NCI-H1436 (cell line): Measurements from ENCODE around the gene TFAP2D.

Source experiments
- DNase-seq: peaks from one replicate; lab custom pipeline; 2025; lab: John Stamatoyannopoulos, UW

Gene TFAP2D

DNA sequence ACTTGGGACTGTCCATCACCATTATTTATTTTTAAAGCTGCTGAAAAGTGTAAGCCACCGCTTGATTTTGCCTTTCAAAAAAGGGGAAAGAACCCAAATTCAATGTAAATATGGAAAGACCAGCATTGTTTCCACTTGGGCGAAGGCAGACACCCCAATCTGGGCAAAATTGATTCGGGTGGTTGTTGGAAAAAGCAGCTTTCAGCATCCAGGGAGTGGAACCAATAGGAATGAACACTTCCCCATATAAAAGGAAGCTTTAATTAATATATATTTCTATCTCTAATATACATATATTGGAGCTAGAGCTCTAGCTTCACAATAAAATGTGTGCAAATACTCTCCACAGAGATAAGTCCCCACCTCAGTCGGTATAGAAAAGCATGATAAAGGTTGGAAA is at the start of gene TFAP2D:
Gene TFAP2D (plus strand): TSS at position 301 of the 400 bp plus-strand sequence. CDS start 530 bp downstream, outside the sequence.
- no peak for DNase-seq

DNA sequence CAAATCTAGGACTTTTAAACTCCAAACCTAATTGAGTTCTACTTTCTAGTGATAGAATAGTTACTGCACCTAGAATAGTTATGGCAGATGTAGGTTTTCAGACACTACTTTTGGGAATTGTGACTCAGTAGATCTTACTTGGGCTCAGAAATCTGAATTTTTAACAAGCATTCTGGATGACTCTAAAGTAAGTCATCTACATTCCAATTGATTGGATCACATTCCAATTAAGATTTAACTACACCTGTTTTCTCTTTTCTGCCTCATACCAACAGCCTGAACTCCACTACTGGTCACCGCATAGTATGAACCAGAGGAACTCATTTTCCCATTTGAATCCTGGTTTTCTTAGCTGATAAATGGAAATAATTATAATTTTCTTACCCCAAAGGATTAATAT is 49.5 kb upstream of the TFAP2D start:
- DNase-seq, result no peak

DNA sequence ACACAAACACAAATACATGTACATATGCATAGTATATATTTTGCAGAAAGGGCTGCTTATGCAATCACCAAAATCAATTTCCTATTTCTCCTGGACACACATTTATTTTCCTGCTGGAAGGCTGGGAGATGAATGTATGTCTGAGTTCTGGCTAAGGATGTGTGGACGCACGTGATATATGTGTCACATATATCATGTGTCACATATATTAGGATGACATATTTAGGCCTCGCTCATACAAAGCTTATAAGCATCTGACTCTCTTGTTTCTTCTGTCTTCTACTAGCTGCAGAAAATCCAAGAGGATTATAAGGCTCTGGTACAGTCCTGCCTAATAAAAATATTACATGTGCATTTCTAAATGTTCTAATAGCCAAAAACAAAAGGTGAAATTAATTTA is 47.2 kb upstream of the TFAP2D start:
- DNase-seq, result no peak

DNA sequence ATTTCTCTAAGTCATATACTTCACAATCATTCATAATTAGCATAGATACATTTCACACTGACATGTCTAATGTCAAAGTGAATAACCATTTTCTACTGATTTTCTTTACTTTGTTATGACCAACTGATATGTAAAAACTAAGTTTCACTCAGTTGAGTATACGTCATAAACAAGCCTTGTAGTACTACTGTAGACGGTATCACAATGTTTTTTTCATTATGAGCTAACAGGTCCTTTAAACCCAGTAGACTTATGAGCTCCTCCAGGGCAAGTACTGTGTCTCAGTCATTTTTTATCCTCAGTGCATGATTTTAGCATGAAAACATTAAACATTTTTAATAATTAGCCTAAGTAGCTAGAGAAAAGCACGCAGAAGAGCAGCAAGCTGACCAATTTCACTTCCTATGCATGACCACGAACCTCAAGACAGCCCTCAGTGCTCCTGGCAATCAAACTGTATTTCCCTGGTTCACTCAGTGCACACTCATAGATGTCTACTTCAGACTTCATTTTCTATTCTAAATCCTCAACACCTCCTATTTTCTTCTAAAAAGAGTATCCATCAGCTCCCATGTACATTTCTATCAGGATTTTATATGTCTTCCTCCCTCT is 32.0 kb upstream of the TFAP2D start:
- DNase-seq, result no peak

DNA sequence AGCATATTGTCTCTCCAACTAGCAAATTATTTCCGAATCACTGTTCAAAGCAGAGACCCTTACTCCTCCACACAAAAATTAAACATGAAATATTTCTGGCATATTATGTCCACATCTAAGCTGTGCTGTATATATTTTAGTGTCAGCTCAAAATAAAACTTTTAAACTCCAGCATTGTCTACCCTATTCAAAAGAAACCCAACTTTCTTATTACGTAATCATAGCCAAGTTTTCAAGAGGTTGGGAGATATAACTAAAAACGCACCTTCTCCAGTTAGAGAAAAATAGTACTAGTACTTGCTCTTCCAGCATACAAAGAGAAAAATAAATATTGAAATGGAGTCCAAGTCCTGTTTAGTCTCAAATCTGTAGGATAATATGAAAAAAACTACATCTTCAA is 24.1 kb upstream of the TFAP2D start:
- DNase-seq, result no peak

DNA sequence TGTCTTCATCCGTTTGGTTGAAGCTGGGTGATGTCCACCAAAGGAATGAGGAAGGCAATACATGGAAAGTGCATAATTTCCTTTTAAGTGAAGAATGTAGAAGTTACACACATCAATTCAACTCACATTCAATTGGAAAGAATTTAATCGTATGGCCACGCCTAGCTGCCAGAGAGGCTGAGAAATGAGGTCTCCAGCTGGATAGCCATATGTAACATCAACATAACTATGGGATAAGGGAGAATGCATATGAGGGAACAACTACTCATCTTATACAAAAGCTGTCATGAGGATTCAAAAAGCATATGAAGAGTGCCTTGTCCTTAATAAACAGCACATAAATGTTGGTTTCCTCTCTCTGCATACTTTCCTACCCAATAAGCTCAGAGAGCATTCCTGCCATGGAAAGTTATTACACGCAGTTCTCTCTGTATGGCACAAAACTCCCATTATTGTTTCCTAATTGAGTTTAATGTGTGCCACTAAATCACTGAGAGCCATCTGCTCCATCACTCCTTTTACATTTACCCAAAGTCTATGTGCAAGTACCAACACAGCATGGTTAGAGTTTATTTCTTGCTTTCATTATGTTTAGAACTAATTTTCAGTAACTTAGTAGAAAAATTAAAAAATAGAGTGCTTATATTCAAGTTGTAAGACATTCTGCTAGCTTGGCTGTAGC is 21.4 kb upstream of the TFAP2D start:
- no peak for DNase-seq

DNA sequence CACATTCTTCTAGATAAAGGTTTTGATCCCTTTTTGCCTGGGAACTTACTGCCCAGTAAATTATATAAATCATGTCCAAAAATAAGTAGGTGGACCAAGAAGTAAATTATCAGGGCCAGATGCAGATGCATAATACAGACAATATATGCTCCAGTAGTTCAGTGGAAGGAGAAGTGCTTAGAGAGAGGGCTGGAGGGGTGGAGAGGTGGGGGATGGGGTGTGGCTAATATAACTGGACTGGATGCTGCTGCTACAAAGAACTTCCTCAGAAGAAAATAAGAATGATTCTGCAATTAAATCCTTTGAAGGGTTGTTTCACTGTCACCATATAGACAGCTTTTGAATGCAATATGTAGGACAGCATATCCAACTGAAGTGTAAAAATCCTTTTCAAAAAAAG is 14.8 kb upstream of the TFAP2D start:
- DNase-seq, result no peak

DNA sequence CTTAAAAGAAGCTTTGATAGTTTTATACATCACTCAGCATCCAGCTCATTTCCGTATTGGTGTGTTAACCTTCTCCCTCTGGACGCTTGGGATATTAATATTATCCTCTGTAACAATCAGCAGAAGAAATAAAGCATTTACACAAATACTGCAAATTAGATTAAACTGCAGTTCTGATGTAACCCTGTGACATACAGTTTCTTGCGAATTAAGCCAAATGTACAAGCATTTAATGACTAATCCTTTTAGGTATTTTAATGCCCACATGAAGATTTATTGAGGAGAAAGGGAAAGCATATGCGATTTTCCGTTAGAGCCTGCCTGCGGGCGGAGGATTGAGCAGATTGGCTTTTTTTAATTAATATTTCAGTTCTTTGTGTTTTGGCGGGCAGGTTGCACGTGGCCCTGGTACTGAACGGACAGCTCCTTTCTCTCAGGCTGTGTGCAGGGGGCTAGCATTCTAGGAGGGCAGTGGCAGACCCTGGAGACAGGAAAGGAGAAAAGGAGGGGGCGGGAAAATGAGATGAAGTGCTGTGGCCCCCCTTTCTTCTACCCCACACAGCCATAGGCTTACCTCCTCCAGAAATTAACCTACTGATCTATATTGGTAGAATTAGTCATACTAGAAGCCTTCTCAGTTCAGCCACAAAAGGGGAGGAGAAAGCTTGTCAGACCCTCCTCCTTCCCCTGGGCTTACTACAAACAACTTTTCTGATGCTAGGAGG is 14.1 kb upstream of the TFAP2D start:
- DNase-seq, result no peak

DNA sequence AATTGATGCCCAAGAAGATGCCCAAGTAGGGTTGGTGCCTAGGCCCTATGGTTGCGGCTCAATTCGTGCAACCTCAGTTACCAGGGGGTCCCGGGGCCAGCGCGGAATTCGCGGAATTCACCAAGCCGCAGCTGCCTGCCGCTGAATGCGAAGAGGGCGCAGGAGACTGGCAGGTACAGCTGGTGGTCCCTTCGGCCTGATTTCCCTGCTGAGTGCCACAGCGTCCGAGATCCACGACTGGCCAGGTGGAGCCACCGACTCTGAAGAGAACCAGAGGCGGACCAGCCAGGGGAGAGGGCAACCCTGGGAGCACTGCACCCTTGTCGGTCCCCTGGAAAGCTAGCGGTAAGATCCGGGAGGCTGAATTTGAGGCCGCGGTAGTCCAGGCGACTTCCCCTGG is 6.8 kb upstream of the TFAP2D start:
- DNase-seq, result no peak

DNA sequence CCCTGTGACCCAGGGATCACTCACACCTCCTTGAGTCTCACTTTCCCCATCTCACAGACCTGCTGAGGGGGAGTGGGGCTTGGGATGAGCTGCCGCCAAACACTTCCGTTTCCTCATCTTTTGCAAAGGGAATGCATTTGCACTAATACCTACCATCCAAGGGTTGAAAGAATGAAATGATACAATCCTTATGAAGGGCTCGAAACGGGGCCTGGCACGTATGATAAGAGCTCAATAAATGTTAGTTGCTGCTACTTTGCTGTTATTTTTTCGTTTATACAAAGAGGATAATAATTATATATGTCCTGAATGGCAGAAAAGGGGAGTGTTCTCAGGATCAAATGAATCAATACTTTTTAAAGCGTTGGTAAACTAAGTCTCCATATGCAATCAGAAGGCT is 6.1 kb upstream of the TFAP2D start:
- DNase-seq, result no peak

DNA sequence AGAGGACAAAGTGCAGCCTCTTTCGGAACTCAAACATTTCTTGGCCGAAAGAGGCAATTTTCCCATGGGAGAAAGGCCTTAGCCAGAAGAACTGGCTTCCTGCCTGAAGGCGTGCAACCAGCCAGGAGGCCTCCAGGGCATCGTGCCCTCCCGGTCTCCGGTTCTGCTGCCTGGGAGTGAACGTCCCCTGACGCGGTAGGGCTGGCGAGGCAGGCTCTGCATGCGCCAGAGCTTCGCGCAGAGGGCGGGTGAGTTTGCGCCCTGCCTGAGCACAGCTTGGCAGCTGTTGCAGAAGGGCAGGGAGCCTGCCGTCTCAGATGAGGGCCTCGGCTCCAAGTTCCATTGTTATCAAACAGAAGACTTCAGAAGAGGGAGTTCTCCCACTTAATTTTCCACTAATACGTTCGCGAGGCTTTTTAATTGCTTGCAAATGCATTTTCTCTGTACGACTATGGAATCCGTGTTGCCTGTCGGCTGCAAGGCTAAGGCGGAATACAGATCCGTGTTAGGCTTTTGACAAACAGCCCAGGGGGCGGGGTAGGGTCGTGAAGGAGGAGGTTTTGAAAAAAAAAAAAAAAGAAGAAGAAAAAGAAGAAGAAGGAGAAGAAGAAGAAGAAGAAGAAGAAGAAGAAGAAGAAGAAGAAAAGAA is 5.5 kb upstream of the TFAP2D start:
- no peak for DNase-seq

DNA sequence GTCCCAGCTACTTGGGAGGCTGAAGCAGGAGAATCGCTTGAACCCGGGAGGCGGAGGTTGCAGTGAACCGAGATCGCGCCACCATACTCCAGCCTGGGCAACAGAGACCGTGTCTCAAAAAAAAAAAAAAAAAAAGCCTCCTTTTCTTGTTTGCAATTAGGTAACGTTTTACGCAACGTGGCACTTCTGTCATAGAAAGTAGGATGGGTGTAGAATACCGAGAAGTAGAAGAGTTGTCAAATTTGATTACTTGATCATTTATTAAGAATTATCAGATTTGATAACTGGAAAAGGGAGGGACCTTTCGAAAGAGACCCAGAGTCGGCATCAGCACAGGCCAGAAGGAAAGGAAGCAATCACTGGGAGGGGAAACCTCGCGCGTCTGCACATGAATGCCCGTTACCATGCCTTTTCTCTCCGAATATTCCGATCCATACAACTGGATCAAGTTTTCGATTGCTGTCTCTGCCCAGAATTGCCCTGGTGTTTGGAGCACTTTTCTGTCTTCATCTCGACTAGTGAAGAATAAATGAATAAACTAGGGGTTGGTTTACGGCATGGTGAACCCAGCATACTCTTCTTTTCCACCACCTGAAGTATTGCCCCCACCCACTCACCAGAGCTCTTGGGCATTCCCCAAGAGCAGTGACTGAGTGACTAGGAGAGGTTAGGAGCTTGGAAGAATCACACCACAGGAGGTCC is 4.5 kb upstream of the TFAP2D start:
- no peak for DNase-seq

DNA sequence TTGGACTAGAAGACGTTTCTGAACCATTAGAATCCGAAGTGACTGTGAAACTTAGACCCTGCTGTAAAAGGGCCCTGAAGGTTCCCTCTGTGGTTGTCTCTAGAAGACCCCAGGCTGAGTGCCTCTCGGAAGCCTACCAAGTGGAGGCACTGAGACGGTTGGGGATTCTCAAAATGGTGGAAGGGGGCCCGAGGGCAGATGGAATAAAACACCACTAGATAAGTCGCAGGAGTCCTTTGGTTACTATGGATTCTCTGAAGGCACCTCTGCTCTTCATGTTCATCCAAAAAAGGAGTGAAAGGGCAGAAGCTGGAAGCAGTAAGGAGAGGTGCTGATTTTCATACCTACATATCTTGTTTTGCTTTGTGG is 4.0 kb upstream of the TFAP2D start:
- no peak for DNase-seq

DNA sequence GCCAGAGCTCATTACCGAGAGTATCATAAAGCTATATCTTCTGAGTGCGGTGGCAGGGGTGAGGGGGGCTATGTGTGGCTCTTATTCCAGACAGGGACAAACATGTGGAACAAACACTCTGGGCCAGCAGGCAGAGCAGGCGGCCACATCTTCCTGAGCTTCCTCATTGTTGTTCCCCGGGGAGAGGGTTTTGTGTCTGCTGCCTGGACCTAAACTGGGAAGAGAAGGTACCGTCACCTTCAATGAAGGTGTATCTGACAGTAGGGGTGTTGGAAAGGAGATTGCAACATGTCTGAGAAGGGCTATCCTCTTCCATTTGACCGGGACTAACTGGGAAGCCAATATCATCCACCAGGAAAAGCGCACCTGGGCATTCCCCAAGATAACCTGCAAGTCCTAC is 1.6 kb upstream of the TFAP2D start:
- no peak for DNase-seq

DNA sequence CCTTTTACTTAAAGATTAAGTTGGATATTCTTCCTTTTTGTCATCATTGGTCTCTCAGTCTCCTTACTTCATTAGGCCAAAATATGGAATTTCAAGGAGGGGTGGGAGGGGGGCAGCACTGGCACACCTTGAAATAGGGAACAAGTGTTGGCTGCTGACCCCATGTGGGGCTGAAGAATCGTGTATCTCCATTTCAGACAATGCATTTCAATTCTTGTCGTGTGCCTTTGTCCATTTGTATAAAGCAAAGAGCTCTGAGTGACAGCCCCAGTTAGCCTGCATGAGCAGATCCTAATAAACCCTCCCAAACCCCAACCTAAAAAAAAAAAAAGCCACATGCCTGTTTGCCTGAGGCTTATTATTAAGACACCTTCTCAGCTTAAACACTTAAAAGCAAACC is 1.0 kb upstream of the TFAP2D start:
- no peak for DNase-seq

DNA sequence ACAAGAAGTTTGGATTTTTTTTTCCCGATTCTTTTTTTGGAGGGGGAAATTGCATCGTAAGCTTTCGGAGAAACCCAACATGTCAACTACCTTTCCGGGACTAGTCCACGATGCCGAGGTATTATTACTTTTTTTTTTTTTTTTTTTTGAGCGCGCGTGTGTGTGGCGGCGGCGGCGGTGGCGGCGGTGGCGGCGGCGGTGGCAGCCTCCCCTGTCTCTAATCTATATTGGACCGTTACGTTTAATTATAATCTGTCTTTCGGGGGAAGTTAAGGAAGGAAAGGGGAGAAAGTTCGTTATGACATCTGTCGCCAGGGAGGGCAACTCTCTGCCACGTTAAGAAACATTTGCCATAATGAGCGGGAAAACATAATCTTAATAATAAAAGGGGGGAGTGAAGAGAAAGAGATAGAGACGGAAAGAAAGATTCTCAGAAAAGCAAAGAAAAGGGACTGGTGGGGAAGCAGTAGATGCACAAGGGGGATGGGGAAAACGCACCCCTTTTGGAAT is 706 bp downstream of the TFAP2D start:
- no peak for DNase-seq

DNA sequence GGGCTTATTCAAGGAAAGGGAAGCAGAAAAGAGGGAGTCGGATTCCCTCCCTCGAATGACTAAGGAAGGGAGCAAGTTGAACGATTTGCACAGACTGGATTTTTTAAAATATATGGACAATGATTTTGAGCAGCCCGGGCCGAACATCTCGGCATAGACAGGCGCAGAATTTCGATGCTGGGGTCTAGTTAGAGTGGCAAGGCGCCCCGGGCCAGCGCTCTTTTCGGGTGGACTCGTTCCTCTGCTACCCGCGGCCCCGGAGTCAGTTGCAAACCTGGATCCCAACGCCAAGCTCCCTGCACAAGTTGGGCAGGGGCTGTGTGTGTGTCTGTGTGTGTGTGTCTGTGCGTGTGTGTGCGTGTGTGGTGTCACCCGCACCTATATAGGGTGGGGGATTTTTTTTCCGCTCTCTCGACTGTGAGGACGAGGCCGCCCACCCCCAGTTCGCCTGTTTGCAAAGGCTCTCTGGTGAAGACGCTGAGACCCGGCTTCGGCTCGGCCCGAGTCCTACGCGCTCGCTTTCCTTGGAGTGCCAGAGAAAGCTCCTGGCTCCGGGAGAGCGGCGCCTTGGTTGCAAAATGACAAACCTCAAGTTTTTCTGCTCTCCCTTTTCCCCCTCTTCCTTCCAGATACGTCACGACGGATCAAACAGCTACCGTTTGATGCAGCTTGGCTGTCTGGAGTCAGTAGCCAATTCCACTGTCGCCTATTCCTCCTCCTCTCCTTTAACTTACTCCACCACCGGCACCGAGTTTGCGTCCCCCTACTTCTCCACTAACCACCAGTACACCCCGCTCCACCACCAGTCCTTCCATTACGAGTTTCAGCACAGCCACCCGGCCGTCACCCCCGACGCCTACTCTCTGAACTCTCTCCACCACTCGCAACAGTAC is 1.4 kb downstream of the TFAP2D start:
- DNase-seq, result no peak

DNA sequence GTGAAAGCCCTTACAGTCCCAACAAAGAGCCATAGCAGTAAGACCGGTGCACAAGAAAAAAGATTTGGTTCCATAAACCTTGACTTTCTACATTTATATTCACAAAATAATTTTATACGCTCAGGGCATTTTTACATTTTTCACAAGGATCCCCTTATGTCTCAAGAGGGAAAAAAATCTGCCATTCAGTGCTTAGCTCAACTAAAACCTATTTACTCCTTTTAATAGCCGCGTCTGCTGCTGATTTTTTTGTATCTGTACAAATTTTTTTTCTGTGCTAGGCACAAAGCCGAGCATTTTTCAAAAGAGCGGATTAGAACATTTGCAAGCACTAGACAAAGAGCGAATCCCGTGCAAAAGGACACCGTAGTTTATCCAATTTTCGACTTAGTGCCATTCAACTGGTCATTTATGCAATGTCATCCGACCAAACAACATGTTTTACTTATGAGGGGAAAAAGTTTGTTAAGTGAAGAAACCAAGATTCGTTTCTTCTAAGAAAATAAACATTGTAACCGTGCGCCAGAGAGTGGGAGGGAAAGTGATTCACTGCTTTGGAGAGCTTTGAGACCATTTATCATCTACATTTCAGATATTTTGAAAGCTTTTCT is 3.7 kb downstream of the TFAP2D start:
- no peak for DNase-seq

DNA sequence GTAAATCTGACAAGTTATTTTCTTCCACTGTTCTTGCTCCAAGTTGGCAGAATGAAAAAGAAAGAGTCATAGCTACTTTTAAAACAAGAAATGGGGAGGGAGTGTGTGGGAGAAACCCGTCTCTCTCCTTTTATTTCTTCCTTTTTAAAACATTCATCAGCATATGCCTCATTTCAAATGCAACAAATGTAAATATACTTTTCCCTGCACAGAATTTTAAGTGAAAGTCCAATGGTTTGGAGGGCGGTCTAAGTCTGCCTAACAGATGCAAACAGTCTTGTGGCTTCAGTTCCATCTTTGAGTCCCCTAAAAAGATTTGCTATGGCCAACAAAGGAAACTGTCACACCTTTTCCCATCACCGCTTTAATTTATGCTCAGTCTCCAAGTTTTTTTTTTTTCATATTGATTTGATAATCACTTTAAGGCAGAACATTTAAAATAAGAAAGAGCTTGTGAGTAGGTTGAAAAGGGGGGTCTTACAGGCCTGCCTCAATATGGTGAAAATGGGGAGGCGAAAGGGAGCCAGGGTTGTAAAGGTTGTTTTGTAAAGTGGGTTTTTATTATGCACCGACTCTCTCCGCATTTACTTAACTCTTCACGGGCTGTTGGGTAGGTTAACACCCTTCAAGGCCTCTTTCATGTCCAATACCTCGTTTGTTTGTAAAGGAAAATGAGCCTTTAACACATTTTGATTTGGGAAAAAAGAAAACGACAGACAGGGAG is 4.6 kb downstream of the TFAP2D start:
- no peak for DNase-seq

DNA sequence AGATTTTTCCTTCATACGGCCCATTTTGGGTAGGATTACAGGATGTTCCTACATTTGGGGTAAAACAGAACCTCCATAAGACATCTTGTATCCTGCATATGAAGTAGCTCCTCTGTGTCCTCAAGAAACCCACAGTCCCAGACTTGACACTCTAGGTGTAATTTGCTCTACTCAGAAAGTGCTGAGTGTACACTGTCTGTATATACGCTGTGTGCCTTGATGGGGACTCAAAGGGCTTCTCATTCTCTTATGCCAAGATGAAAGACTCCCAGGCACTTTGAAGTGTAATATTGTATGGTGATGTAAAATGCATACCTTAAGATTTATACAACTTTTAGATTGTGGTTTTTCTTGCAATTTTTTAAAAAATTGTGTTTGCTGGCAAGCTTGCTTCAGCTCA is 5.2 kb downstream of the TFAP2D start:
- DNase-seq, result no peak
